ENCODE measurements around the gene EMC9.

GRCh38 chr14:24150993-24151392 is 9.6 kb upstream of the EMC9 start:
- TF ChIP-seq POLR2A (IDR thresholded peaks at IDR 0.05) = no peak
- TF ChIP-seq CTCF (IDR thresholded peaks at IDR 0.05) = no peak
- no peak for TF ChIP-seq POLR2AphosphoS5 (IDR thresholded peaks at IDR 0.05)
